ENCODE data around the gene UBE2H. TPM values are rescaled to one million over a fixed set of nuclear protein-coding genes. Genes with fewer than 3 reads are reported as not detected.

UBE2H gene
- total and polyA plus RNA-seq, 12 donors: 26.0 to 222 (median 159) TPM

GRCh38 chr7:129883151-129883550 lies 69.6 kb downstream of the UBE2H start:
- ATAC-seq: no peak
- 94% methylated on average over 7 of the region's 7 CpGs for WGBS, 2 donors
- intact Hi-C loops (cut with DNase I): no loop called here
- Histone ChIP-seq H3K9me3 (no peaks in the 10 kb centered on the region), H3K27ac (no peak overlapping the region), H3K4me1 (peaks cover 4 to 50% (median 21%) of the 10 kb centered on the region in 9 donors), H3K4me3 (no peak overlapping the region), H3K36me3 (peaks cover 0 to 53% (median 0%) of the 10 kb centered on the region in 9 donors), H3K27me3 (no peaks in the 10 kb centered on the region)
- no peak for DNase-seq
- TF ChIP-seq CTCF (IDR thresholded peaks at IDR 0.05): no peak

GRCh38 chr7:129882531-129882930 lies 70.2 kb downstream of the UBE2H start:
- H3K27ac ChIP-seq: no peak overlapping the region
- intact Hi-C loops (cut with DNase I): no loop called here
- DNase-seq (no peak), ATAC-seq (no peak)
- no peaks in the 10 kb centered on the region for H3K27me3 ChIP-seq
- peaks cover 4 to 50% (median 26%) of the 10 kb centered on the region in 9 donors for H3K4me1 ChIP-seq
- no peak overlapping the region for H3K4me3 ChIP-seq
- peaks cover 0 to 59% (median 0%) of the 10 kb centered on the region in 9 donors for H3K36me3 ChIP-seq
- WGBS, 2 donors: 76 to 80% methylated on average over 3 of the region's 3 CpGs
- TF ChIP-seq CTCF (IDR thresholded peaks at IDR 0.05): no peak
- H3K9me3 ChIP-seq: no peaks in the 10 kb centered on the region

GRCh38 chr7:129877146-129877792 lies 75.5 kb downstream of the UBE2H start:
- whole genome bisulfite sequencing, 2 donors: 68 to 85% methylated on average over 3 of the region's 3 CpGs
- H3K27ac ChIP-seq: peak overlapping the region in 4 of 10 donors; percentile 1 to 47 (median 22)
- H3K4me1 ChIP-seq: peaks cover 5 to 65% (median 41%) of the 10 kb centered on the region in 9 donors
- H3K36me3 ChIP-seq: peaks cover 0 to 57% (median 0%) of the 10 kb centered on the region in 9 donors
- no peak for DNase-seq
- no peak overlapping the region for H3K4me3 ChIP-seq
- peak in 3 of 8 donors; percentile 61 to 79 (median 68) for ATAC-seq
- H3K27me3 ChIP-seq: no peaks in the 10 kb centered on the region
- intact Hi-C loops (cut with DNase I): loop anchor here in 1 of 10 donors (5.0 kb wide), 1 partner anchor 35 kb away; no protein-coding TSS in a partner anchor
- TF ChIP-seq CTCF (IDR thresholded peaks at IDR 0.05): no peak
- H3K9me3 ChIP-seq: no peaks in the 10 kb centered on the region

GRCh38 chr7:129875745-129876411 lies 76.9 kb downstream of the UBE2H start:
- TF ChIP-seq CTCF (IDR thresholded peaks at IDR 0.05): no peak
- peaks cover 5 to 66% (median 41%) of the 10 kb centered on the region in 9 donors for H3K4me1 ChIP-seq
- no peak for DNase-seq
- no peaks in the 10 kb centered on the region for H3K27me3 ChIP-seq
- peak in 7 of 8 donors; percentile 25 to 68 (median 52) for ATAC-seq
- H3K36me3 ChIP-seq: peaks cover 0 to 64% (median 0%) of the 10 kb centered on the region in 9 donors
- intact Hi-C loops (cut with DNase I): loop anchor here in 1 of 10 donors (5.0 kb wide), 1 partner anchor 36 kb away; no protein-coding TSS in a partner anchor
- no peaks in the 10 kb centered on the region for H3K9me3 ChIP-seq
- H3K4me3 ChIP-seq: no peak overlapping the region
- whole genome bisulfite sequencing, 2 donors: 36 to 51% methylated on average over 5 of the region's 5 CpGs
- H3K27ac ChIP-seq: peak overlapping the region in 5 of 10 donors; percentile 25 to 56 (median 50)
